Sigmoid colon (tissue), 4 donors: ENCODE measurements around the gene COMMD7.

Experiments used
- CTCF ChIP-seq, 4 experiments: fragments of 450-650 bp in 3 of 4; fragments of 200-600 bp in 1 of 4; IDR thresholded peaks; one replicate each; pipeline ENCODE4 v1.5.1; 2016 to 2019; ENCODE audit warnings: antibody characterized with exemption in 4 of 4, mild to moderate bottlenecking in 3 of 4, moderate library complexity in 2 of 4
- EP300 ChIP-seq, 4 donors: sonication (generic); formaldehyde crosslinking; IDR thresholded peaks; one replicate each; pipeline ENCODE4 v1.6.1; 2017; ENCODE audit warnings: antibody characterized with exemption in 4 of 4
- POLR2A ChIP-seq, 2 donors: fragments of 450-650 bp; IDR thresholded peaks; one replicate each; pipeline ENCODE4 v1.6.1; 2016; ENCODE audit warnings: antibody characterized with exemption in 2 of 2, mild to moderate bottlenecking in 2 of 2, moderate library complexity in 2 of 2
- POLR2AphosphoS5 ChIP-seq, 4 donors: sonication (generic); formaldehyde crosslinking; IDR thresholded peaks; one replicate each; pipeline ENCODE4 v1.6.1; 2017; ENCODE audit warnings: antibody characterized with exemption in 4 of 4

DNA sequence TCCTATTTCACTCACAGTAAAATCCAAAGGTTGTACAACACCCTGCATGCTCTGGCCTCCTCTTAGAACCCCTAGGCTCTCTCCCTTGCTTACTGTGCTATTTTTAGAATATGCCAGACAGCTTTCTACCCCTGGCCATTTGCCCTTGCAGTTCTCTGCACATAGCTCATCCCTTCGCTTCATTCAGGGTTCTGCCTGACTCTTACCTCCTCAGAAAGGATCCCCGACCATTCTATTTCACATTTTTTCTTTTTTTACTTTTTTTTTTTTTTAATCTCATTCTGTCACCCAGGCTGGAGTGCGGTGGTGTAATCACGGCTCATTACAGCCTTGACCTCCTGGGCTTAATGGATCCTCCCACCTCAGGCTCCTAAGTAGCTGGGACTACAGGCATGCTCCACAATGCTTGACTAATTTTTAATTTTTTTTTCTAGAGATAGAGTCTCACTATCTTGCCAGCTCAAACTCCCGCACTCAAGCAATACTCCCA is 33.6 kb downstream of the COMMD7 start:
- no peak for TF ChIP-seq CTCF (IDR thresholded peaks at IDR 0.05)
- TF ChIP-seq POLR2A (IDR thresholded peaks at IDR 0.05) = no peak
- TF ChIP-seq POLR2AphosphoS5 (IDR thresholded peaks at IDR 0.05) = no peak
- no peak for TF ChIP-seq EP300 (IDR thresholded peaks at IDR 0.05)
